GM10847 (cell line): ENCODE measurements around the gene FGF9.

Experiments used
- POLR2A ChIP-seq: IDR thresholded peaks from 2 replicates; pipeline ENCODE4 v1.6.1; 2011; ENCODE audit not compliant: insufficient read length; ENCODE audit errors: extremely low read depth

The FGF9 gene

GRCh38 chr13:21753117-21753729 lies 82.3 kb downstream of the FGF9 start:
- TF ChIP-seq POLR2A = no peak
